A549 treated with dexamethasone at 1 μM for 4 hours (cell line): ENCODE measurements around the gene POU2F1. TPM values are rescaled to one million over a fixed set of nuclear protein-coding genes. Genes with fewer than 3 reads are reported as not detected.

Source experiments
- total RNA-seq: library from RNA; stranded (reverse); fragments of 200-300 nt; extraction: Qiagen RNA extraction; gene quantifications from 5 replicates; pipeline ENCODE4 v1.2.3, GENCODE V29; 2022

The POU2F1 gene
- 3.7 to 5.8 TPM (median 4.5 TPM) in 5 replicates for total RNA-seq

GRCh38 chr1:167220537-167221125 lies at the start of gene POU2F1:
POU2F1 (plus strand) TSS chr1:167220886; CDS start chr1:167220898, 12 bp downstream.

Other genes with a start within 250 kb of the POU2F1 start
- gene ILDR2, start 245.3 kb upstream of the POU2F1 start, total RNA-seq = 0.05 to 0.13 TPM (median 0.11 TPM) in 3 of 5 replicates, not detected in the others
- gene MAEL, start 231.6 kb upstream of the POU2F1 start, total RNA-seq = not detected in 5 replicates
- not detected in 5 replicates for gene GPA33, start 130.5 kb upstream of the POU2F1 start, total RNA-seq
- not detected in 5 replicates for gene STYXL2, start 126.8 kb upstream of the POU2F1 start, total RNA-seq